ENCODE measurements around the gene KCNA5.

KCNA5 gene

GRCh38 chr12:5015711-5016492, 27.8 kb upstream of the KCNA5 start:
- H4K20me1 ChIP-seq (ENCODE audit: insufficient read depth, low read length), result no peaks in the 10 kb centered on the region
- H3K9ac ChIP-seq (ENCODE audit: low read length), result peak overlapping the region; percentile 68
- H3K4me1 ChIP-seq (ENCODE audit: low read length), result peaks cover 56% of the 10 kb centered on the region
- H3K9me3 ChIP-seq (ENCODE audit: insufficient read depth, low read length), result no peaks in the 10 kb centered on the region
- H3K4me3 ChIP-seq (ENCODE audit: low read length), result peak overlapping the region; percentile 47
- no peak overlapping the region for H2AFZ ChIP-seq (ENCODE audit: low read depth, low read length)
- H3K79me2 ChIP-seq (ENCODE audit: low read length), result no peaks in the 10 kb centered on the region
- peak overlapping the region; percentile 83 for H3K4me2 ChIP-seq (ENCODE audit: low read length)
- peak overlapping the region; percentile 94 for H3K27ac ChIP-seq (ENCODE audit: low read length)
- TF ChIP-seq CTCF (IDR thresholded peaks at IDR 0.05; ENCODE audit: low read depth, low read length) (no peak), EZH2phosphoT487 (IDR thresholded peaks at IDR 0.05; ENCODE audit: low read depth) (no peak)
- H3K27me3 ChIP-seq (ENCODE audit: low read depth, low read length), result 0 out of 2 replicates have a peak, but pooled peaks cover 1% of the 10 kb centered on the region
- H3K36me3 ChIP-seq (replicated peaks; ENCODE audit: low read depth, low read length), result no peaks in the 10 kb centered on the region

GRCh38 chr12:5016526-5016925, 27.2 kb upstream of the KCNA5 start:
- Histone ChIP-seq H2AFZ (ENCODE audit: low read depth, low read length) (no peak overlapping the region), H3K4me2 (ENCODE audit: low read length) (peak overlapping the region; percentile 83), H4K20me1 (ENCODE audit: insufficient read depth, low read length) (no peaks in the 10 kb centered on the region), H3K4me3 (ENCODE audit: low read length) (peak overlapping the region; percentile 47), H3K36me3 (replicated peaks; ENCODE audit: low read depth, low read length) (no peaks in the 10 kb centered on the region), H3K9ac (ENCODE audit: low read length) (peak overlapping the region; percentile 68), H3K79me2 (ENCODE audit: low read length) (no peaks in the 10 kb centered on the region), H3K9me3 (ENCODE audit: insufficient read depth, low read length) (no peaks in the 10 kb centered on the region), H3K4me1 (ENCODE audit: low read length) (peaks cover 57% of the 10 kb centered on the region), H3K27me3 (ENCODE audit: low read depth, low read length) (peaks cover 7% of the 10 kb centered on the region), H3K27ac (ENCODE audit: low read length) (peak overlapping the region; percentile 94)
- TF ChIP-seq EZH2phosphoT487 (IDR thresholded peaks at IDR 0.05; ENCODE audit: low read depth) (no peak), CTCF (IDR thresholded peaks at IDR 0.05; ENCODE audit: low read depth, low read length) (no peak)

DNA sequence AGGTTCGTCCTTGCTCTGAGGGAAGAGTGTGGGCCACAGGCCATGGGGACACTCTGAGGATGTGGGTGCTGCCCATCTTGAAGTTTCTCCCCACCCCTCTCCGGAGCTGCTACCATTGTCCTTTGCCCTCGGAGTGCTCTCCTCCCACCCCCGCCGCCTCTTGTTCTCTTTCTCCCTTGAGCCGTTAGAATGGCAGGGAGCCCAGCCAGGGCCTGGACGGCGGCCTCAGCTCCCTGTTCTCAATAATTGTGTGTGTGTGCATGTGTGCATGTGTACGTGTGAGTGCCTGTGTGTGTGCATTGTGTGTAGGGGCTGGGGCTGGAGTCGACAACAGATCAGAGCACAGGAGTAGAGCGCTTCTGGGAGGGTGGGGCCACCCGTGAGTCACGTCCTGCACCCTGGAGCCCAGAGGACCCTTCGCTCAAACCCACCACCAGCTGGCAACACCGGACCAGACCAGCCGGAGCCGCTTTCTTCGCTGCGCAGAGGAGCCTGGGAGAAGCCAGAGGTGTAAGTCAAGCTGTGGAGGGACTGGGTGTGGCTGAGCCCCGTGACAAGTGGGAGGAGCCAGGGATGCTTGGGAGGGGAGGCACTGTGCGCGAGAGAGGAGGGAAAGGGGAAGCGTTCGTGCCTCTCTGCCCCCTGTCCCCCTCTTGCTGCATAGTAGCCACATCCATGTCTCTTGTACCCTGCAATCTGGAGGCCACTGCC, 25.9 kb upstream of the KCNA5 start:
- Histone ChIP-seq H3K27ac (ENCODE audit: low read length) (no peak overlapping the region), H3K9ac (ENCODE audit: low read length) (no peak overlapping the region), H3K9me3 (ENCODE audit: insufficient read depth, low read length) (no peaks in the 10 kb centered on the region), H4K20me1 (ENCODE audit: insufficient read depth, low read length) (no peaks in the 10 kb centered on the region), H3K4me1 (ENCODE audit: low read length) (peaks cover 57% of the 10 kb centered on the region), H3K79me2 (ENCODE audit: low read length) (no peaks in the 10 kb centered on the region), H2AFZ (ENCODE audit: low read depth, low read length) (no peak overlapping the region), H3K27me3 (ENCODE audit: low read depth, low read length) (peaks cover 17% of the 10 kb centered on the region), H3K4me2 (ENCODE audit: low read length) (no peak overlapping the region; the same call in 1 of the 2 replicates), H3K36me3 (replicated peaks; ENCODE audit: low read depth, low read length) (no peaks in the 10 kb centered on the region), H3K4me3 (ENCODE audit: low read length) (no peak overlapping the region)
- TF ChIP-seq EZH2phosphoT487 (IDR thresholded peaks at IDR 0.05; ENCODE audit: low read depth), result no peak

DNA sequence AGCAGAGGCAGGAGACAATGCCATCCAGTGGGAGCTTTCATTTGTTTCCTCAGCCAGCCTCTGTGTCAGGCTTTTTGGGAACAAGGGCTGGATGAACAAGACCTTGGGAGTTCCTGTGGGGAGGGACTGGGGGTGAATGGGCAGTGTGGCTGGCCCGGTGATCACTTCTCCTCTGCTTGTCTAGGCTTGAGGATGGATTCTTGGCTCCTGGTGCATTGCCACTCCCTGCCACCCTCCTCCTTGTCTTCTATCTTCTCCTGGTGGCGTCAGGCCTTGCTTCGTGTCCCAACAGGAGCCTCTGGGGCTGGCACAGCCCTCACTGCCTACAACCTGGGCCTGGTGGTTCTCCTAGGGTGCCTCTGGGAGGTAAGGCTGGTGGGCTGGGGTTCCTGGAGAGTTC, 25.0 kb upstream of the KCNA5 start:
- Histone ChIP-seq H3K4me2 (ENCODE audit: low read length) (no peak overlapping the region), H3K36me3 (replicated peaks; ENCODE audit: low read depth, low read length) (no peaks in the 10 kb centered on the region), H3K9ac (ENCODE audit: low read length) (no peak overlapping the region), H3K79me2 (ENCODE audit: low read length) (no peaks in the 10 kb centered on the region), H3K27me3 (ENCODE audit: low read depth, low read length) (peaks cover 24% of the 10 kb centered on the region), H3K4me1 (ENCODE audit: low read length) (peaks cover 55% of the 10 kb centered on the region), H4K20me1 (ENCODE audit: insufficient read depth, low read length) (no peaks in the 10 kb centered on the region), H3K9me3 (ENCODE audit: insufficient read depth, low read length) (no peaks in the 10 kb centered on the region), H3K27ac (ENCODE audit: low read length) (no peak overlapping the region), H2AFZ (ENCODE audit: low read depth, low read length) (no peak overlapping the region), H3K4me3 (ENCODE audit: low read length) (no peak overlapping the region)
- no peak for TF ChIP-seq CTCF (IDR thresholded peaks at IDR 0.05; ENCODE audit: low read depth, low read length)
- TF ChIP-seq EZH2phosphoT487 (IDR thresholded peaks at IDR 0.05; ENCODE audit: low read depth), result no peak
